ENCODE measurements around the gene HMGCS2.
A peak's percentile ranks its signal among the peaks of the same experiment; 100 is the strongest.
"Not testable (repeated sequence)": the region's sequence is repeated elsewhere in the genome, so short reads cannot be mapped to it uniquely, and the experiment has no call there.

Gene HMGCS2

GRCh38 chr1:119790451-119791198 lies 21.9 kb upstream of the HMGCS2 start:
- DNase-seq (ENCODE audit: low read depth, low spot score), result no peak

DNA sequence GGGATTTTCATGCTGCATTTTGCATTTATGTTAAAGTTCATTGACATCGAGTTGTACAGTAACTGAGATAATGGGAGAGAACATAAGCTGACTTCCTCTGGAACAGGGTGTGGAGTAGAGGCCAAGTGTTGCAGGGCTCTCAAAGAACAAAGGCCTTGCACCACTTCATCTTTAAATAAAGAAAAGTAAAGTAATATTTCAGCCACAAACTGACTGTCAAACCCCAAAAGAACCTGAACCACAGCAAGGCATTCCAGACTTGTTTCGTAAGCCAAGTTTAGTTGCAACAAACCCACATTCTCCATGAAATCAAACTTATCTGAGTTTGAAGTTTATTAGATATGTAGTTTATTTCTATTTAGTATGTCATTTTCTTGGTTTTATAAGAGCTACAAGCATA lies 19.1 kb upstream of the HMGCS2 start:
- no peak for DNase-seq (ENCODE audit: low read depth, low spot score)

GRCh38 chr1:119786473-119787050 lies 17.9 kb upstream of the HMGCS2 start:
- DNase-seq (ENCODE audit: low read depth, low spot score), result not testable (repeated sequence)

- DNase-seq (ENCODE audit: low read depth, low spot score), result not testable (repeated sequence)
These were observed 17.3 kb upstream of the HMGCS2 start for GRCh38 chr1:119786046-119786445.

DNA sequence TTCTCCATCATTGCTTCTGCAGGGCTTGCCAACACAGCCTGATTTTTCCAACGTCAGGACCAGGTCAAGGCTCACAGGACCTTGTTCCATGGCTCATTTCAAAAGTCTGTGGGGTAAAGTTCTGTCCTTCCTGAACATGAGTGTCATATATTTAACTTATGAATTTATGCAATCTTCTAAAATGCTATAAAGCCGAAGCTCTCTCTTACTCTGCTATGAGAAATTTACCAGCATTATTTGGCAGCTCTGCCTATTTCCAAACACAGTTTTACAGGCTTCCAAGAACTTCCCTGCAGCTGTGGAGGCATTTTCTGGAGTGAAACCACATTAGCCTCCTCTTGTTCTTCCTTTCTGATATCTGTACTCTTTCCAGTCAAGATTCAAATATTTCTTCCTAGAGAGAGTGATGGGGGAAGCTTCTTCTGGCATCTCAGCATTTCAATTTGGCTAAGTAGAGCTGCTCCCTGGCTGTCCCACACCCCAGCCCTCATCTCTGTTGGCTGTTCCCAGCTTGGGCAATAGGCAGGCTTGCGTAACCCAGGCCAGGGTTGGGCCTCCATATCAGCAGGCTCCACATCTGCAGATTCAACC lies 15.6 kb upstream of the HMGCS2 start:
- DNase-seq (ENCODE audit: low read depth, low spot score), result no peak

DNA sequence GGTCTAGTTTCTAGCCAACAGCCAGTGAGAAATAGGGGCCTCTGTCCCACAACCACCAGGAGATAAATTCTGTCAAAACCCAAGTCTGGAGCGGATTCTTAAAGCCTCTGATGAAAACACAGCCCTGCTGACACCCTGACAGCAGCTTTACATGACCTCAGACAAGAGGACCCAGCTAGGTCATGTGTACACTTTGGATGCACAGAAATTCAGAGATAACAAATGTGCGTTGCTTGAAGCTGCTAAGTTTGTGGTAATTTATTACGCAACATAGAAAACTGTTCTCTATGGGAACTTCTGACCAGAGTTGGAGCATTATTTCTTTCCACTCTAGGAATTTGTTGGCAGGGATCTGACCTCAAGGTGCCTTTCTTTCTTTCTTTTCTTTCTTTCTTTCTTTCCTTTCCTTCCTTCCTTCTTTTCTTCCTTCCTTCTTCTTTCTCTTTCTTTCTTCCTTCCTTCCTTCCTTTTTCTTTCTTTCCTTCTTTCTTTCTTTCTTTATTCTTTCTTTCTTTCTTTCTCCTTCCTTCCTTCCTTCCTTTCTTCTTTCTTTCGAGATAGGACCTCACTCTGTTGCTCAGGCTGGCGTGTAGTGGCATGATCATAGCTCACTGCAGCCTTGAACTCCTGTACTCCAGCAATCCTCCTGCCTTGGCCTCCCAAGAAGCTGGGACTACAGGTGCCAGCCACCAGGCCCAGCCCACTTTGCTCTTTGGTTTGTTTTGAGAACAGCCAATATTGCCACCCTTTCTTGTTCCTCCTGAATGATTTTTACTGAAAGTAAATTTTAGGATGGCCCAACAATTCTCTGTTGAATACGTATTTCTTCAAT lies 14.9 kb upstream of the HMGCS2 start:
- DNase-seq (ENCODE audit: low read depth, low spot score), result no peak

DNA sequence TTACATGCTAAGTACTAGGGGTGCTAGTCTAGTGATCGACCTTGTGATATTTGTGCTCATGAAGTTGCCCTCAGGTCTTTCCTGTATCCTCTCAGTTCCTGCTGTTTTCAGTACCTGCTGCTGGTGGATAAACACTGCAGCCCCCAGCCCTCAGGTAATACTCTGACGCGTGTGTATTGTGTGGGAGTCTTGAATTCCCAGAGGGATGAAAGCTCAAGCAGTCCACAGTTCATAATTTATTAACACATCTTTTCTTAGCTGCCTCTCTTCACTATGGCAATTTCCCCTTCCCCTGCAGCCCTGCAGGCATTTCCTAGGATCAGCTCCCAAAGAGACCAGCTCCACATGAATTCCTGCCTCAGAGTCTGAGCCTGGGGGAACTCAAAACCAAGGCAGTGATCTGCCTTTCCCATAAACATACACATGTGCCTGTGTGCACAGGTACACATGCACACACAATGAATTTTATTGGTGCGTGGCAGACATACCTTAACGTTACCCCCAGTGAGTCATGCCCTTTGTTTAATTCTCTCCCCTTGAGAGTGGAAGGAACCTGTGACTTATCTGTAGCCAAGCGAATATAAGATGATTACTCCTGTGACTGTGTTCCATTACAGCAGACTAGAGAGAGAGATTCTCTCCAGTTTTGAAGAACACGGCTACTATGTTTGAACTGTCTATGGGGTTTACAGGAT lies 14.1 kb upstream of the HMGCS2 start:
- DNase-seq (ENCODE audit: low read depth, low spot score), result no peak

DNA sequence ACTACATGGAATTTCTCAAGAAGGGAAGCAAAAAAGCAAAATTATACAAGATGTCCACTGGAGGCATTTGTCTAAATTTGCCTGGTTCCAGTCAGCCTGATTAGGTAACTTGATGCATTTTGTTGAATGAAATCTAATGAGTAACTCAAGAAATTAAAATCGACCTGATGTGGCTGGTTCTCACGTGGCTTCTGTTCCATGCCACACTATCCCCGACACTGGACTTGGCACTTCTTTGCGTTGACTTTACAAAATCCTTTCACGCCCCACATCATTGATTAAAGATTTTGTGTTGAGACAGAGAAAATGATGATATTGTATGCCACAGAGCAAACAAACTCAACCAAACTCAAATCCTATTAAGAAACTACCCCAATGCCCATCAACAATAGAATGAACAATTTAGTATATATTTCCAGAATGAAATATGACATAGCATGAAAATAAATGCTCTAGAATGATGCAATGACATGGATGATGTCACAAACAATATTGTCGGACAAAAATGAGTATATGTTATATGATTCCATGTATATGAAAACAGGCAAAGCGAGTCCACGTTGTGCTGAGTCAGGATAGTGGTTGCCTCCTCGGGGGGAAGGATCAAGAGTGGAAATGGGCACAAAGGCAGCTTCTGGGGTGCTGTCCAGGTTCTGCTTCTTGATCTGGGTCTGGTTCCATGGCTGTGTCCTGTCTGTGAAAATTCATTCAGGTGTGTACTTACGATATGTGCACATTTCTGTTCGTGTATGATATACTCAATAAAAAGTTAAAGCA lies 12.9 kb upstream of the HMGCS2 start:
- DNase-seq (ENCODE audit: low read depth, low spot score), result no peak

GRCh38 chr1:119779869-119780356 lies 11.2 kb upstream of the HMGCS2 start:
- DNase-seq (ENCODE audit: low read depth, low spot score), result no peak

GRCh38 chr1:119778886-119779560 lies 10.3 kb upstream of the HMGCS2 start:
- DNase-seq (ENCODE audit: low read depth, low spot score), result no peak

GRCh38 chr1:119778359-119778758 lies 9.7 kb upstream of the HMGCS2 start:
- no peak for DNase-seq (ENCODE audit: low read depth, low spot score)

GRCh38 chr1:119774746-119775490 lies 6.2 kb upstream of the HMGCS2 start:
- no peak for DNase-seq (ENCODE audit: low read depth, low spot score)

- DNase-seq (ENCODE audit: low read depth, low spot score), result no peak
These were observed 5.1 kb upstream of the HMGCS2 start for GRCh38 chr1:119773711-119774241.

GRCh38 chr1:119772298-119772697 lies 3.6 kb upstream of the HMGCS2 start:
- DNase-seq (ENCODE audit: low read depth, low spot score), result no peak

- no peak for DNase-seq (ENCODE audit: low read depth, low spot score)
These were observed 3.1 kb upstream of the HMGCS2 start for GRCh38 chr1:119771770-119772169.

- peak; percentile 15 for DNase-seq (ENCODE audit: low read depth, low spot score)
These were observed 2.3 kb upstream of the HMGCS2 start for GRCh38 chr1:119771016-119771415.

DNA sequence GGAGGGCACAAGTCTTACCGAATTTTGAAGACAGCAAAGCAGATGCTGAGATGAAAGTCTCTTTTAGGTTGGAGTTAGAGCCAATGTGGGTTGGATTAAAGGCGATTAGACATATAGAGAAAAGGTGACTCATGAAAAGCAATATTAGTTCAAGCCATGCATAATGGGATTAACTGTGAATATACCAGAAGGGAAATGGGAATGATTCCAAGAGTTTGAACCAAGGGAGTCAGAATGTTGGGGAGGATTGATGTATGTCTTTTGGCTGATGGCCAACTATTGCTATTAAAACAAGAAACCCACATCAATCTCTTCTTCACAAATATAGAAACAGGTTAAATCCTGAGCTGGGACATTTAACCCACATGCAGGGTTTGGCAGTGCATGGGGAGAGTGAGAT lies 1.2 kb downstream of the HMGCS2 start:
- no peak for DNase-seq (ENCODE audit: low read depth, low spot score)

- no peak for DNase-seq (ENCODE audit: low read depth, low spot score)
These were observed 2.3 kb downstream of the HMGCS2 start for GRCh38 chr1:119766374-119766794.

GRCh38 chr1:119764220-119764619 lies 4.5 kb downstream of the HMGCS2 start:
- no peak for DNase-seq (ENCODE audit: low read depth, low spot score)

Measured in smooth muscle cell of the brain vasculature (primary cell).